GM12872 (cell line): ENCODE measurements around the gene SLC17A2.

Experiments used
- CTCF ChIP-seq: IDR thresholded peaks from 3 replicates; pipeline ENCODE4 v1.5.1; 2011; ENCODE audit warnings: low read depth, mild to moderate bottlenecking, low read length, moderate library complexity; ENCODE audit not compliant: insufficient read depth

The SLC17A2 gene

GRCh38 chr6:25888626-25889025, 41.9 kb downstream of the SLC17A2 start:
- TF ChIP-seq CTCF, result no peak

GRCh38 chr6:25886066-25886465, 44.4 kb downstream of the SLC17A2 start:
- no peak for TF ChIP-seq CTCF

GRCh38 chr6:25883991-25884390, 46.5 kb downstream of the SLC17A2 start:
- no peak for TF ChIP-seq CTCF

GRCh38 chr6:25883536-25883935, 47.0 kb downstream of the SLC17A2 start:
- no peak for TF ChIP-seq CTCF

- no peak for TF ChIP-seq CTCF
These were observed 48.4 kb downstream of the SLC17A2 start for GRCh38 chr6:25882051-25882496.

- no peak for TF ChIP-seq CTCF
These were observed 49.9 kb downstream of the SLC17A2 start for GRCh38 chr6:25880601-25881000.

- no peak for TF ChIP-seq CTCF
These were observed 51.7 kb downstream of the SLC17A2 start for GRCh38 chr6:25878721-25879322.
